GM18858 (cell line): ENCODE measurements around the gene GCN1.
"Not testable (repeated sequence)": the region's sequence is repeated elsewhere in the genome, so short reads cannot be mapped to it uniquely, and the experiment has no call there.

ENCODE experiments used
- ATAC-seq: cut with Tn5 transposase; IDR thresholded peaks from one replicate; pipeline ENCODE4 v1.9.1; 2021; ENCODE audit not compliant: unreplicated experiment

The GCN1 gene, protein sequence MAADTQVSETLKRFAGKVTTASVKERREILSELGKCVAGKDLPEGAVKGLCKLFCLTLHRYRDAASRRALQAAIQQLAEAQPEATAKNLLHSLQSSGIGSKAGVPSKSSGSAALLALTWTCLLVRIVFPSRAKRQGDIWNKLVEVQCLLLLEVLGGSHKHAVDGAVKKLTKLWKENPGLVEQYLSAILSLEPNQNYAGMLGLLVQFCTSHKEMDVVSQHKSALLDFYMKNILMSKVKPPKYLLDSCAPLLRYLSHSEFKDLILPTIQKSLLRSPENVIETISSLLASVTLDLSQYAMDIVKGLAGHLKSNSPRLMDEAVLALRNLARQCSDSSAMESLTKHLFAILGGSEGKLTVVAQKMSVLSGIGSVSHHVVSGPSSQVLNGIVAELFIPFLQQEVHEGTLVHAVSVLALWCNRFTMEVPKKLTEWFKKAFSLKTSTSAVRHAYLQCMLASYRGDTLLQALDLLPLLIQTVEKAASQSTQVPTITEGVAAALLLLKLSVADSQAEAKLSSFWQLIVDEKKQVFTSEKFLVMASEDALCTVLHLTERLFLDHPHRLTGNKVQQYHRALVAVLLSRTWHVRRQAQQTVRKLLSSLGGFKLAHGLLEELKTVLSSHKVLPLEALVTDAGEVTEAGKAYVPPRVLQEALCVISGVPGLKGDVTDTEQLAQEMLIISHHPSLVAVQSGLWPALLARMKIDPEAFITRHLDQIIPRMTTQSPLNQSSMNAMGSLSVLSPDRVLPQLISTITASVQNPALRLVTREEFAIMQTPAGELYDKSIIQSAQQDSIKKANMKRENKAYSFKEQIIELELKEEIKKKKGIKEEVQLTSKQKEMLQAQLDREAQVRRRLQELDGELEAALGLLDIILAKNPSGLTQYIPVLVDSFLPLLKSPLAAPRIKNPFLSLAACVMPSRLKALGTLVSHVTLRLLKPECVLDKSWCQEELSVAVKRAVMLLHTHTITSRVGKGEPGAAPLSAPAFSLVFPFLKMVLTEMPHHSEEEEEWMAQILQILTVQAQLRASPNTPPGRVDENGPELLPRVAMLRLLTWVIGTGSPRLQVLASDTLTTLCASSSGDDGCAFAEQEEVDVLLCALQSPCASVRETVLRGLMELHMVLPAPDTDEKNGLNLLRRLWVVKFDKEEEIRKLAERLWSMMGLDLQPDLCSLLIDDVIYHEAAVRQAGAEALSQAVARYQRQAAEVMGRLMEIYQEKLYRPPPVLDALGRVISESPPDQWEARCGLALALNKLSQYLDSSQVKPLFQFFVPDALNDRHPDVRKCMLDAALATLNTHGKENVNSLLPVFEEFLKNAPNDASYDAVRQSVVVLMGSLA (N-terminal part only)

DNA sequence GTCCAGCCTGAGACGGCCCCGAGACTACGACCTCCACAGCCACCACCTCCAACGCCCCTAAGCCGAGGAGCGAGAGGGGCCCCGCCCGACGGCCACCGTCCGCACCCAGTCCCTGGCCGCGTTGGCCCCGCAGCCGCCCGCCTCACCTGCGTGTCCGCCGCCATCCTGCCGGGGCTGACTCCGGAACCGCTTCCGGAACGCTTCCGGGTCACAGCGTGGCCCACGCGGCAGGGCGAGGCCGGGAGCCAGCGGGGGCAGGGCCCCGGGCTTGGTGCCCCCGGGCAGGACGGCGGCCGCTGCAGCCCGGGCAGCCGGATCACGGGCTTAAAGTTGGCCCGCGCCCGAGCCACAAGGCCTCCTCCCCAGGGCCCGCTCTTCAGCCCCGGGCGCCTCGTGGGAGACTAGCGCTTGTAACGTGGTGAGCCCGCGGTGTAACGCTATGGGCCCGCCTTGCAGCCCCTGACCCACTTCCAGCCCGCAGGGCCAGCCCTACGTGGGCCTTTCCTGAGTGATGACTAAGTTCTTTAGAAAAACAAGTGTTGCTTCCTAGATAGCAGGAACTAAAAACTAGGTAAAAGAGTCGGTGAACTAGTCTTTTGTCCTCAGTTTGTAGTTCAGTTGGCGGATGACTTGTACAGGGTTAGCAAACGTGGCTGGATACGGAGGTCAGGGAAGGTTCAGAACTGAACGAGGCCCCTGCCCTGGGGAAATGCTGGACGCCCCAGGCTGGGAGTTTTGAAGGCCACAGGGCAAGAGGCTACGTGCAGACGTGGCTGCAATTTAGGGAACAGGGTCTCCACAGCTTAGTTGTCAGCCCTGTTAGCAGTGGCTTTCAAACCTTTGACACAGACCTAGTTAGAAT, at the start of gene GCN1:
GCN1 (minus strand) TSS at position 182 of the 862 bp plus-strand sequence; CDS start at position 164, 18 bp downstream.
- ATAC-seq = peak; percentile 64

DNA sequence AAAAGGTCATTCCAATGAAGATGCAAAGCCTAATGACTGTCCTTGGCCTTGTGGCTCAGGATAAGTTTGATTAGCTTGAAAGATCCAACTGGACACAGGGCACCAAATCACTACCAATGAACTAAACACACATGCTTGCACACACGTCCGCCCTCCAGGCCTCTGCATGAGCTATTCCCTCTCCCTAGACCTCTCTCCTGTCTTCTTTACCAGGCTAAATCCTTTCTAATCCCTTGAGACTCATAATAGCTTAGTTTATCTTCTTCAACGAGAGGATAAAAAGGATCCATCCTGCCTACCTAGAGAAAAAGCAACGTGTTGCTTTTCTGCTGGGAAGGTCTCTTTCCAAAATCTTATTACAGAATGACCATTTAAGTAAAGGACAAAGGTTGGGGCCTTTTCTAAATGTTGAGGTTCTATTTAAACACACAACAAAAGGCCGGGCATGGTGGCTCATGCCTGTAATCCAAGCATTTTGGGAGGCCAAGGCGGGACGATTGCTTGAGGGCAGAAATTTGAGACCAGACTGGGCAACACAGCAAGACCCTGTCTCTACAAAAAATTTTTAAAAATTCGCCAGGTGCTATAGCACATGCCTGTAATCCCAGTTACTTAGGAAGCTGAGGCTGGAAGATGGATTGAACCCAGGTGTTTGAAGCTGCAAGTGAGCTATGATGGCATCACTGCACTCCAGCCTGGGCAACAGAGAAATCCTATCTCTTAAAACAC, 48.6 kb upstream of the GCN1 start:
- ATAC-seq = no peak

DNA sequence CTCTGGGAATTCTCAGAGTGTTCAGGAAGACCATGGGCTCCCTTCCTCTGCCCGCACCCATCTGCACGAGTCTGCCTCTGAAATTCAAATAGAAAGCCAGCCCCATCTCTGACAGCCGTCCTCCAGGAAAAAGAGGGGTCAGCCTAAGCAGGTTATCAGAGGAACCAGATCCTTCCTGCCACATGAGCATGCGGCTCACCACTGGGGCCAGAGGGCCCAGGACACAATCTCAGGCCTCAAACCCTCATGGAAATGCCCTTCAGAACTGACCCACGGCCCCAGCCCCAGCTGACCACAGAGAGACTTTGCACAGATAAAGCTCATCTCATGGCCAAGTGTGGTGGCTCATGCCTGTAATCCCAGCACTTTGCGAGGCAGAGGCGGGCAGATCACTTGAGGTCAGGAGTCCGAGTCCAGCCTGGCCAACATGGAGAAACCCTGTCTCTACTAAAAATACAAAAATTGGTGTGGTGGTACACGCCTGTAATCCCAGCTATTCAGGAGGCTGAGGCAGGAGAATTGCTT, 47.8 kb upstream of the GCN1 start:
- ATAC-seq = no peak

DNA sequence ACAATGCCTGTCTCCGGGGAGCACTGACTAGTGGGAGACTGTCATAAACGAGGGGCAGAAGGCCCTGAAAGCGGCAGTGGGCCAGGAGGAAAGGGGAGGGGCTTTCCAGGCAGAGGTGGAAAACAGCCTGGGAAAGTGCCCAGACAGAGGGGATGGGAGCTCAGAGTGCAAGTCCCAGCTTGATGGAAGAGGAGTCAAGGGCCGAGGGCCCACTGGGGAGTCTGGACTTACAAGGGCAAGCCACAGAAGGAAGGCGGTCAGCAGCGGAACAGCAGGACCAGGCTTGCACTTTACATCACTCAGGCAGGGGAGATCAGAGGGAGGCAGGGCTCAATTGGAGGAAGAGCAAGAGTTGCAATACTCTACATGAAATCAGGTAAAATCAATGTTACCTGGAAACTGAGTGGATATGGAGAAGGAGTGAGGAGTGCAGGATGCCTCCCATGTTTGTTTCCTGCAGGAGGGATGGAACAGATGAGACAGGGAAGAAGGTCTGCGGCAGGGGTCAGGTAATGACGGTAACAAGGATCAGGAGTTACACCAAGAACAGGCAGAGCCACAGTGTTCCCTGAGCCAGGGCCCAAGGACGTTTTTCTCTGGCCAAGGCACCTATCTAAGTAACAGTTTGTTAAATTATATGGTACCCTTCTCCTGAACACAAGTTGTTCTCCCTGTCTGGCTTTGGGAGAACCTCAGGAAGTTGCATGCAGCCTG, 47.2 kb upstream of the GCN1 start:
- no peak for ATAC-seq

DNA sequence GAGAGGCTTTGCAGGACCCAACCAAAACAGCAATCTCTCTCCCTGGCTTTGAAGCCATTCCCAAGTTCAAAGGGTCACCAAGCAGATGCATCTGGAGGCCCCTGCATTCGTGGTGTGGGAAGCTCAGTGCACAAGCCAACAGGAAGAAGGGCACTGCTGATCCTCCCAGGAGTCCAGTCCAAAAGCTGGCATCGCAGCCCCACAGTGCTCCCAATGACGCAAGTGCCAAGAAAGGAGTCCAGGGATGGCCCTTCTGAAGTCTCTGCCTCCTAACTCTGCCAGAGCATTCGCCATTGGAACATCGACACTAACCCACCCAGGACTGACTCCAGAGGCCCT, 45.9 kb upstream of the GCN1 start:
- ATAC-seq = no peak

DNA sequence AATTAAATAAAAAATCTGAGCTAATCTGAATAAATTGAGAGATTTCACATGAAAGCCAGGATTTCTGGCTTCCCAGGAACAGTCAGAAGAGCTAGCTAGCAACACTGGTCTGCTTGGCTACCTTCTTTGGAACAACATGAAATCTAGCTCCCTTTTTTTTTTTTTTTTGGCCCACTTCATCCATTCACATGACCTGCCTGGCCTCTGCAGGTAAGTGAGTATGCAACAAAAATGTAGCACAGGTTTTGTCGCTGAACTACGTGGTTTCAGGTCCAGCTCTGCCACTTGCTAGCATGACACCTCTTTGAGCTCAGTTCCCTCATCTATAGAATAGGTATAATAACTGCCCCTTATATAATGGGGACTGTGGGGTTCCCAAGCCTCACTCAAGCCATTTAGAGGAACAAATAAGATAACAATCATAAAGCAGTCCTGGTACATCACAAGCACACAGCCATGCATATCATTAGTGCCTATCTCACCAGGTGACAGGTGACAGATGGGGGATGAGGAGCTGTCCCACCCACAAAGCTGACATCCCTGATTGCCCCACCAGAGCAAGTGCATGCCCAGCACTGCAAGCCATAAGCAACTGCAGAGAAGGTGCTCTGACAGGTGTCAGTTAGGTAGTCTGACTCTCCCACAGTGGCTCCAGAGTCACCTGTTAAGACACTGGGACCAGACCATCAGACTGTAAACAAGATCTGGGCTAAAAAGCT, 45.4 kb upstream of the GCN1 start:
- no peak for ATAC-seq

DNA sequence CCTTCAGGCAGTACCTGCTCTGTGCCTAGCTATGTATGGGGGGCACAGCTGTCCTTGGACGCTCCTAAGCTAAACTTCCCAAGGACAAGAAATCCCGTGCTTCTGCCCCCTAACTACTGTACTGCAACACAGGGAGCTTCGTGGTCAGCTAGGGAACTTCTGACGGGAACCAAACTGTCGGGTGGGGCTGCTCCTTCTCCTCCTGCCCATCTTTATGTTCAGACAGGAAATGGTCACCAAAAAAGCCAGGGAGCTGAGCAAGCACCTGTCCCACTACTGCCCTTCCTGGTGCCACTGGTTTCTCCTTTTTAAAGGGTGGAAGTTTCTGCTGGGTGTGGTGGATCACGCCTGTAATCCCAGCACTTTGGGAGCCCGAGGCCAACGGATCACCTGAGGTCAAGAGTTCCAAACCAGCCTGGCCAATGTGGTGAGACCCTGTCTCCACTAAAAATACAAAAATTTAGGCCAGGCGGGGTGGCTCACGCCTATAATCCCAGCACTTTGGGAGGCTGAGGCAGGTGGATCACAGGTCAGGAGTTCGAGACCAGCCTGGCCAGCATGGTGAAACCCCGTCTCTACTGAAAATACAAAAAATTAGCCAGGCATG, 44.4 kb upstream of the GCN1 start:
- no peak for ATAC-seq

DNA sequence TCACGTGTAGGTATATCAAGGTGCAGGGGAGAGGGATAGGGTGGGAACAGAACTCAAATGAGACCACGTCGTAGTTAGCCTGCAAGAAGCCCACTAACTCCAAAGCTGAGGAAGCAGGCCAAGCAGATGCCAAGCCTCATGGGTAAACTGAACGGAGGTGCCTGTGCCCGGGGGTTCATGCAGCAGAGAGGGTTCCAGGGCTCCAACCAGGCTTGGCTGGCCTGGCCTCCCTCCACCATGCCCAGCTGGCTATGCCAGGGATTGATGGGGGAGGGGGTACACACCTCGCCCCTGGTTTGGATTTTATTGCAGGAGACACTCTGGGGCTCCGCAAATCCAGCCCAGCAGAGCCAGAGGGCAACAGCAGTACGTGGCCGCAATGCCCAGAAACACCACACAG, 43.7 kb upstream of the GCN1 start:
- ATAC-seq = no peak

DNA sequence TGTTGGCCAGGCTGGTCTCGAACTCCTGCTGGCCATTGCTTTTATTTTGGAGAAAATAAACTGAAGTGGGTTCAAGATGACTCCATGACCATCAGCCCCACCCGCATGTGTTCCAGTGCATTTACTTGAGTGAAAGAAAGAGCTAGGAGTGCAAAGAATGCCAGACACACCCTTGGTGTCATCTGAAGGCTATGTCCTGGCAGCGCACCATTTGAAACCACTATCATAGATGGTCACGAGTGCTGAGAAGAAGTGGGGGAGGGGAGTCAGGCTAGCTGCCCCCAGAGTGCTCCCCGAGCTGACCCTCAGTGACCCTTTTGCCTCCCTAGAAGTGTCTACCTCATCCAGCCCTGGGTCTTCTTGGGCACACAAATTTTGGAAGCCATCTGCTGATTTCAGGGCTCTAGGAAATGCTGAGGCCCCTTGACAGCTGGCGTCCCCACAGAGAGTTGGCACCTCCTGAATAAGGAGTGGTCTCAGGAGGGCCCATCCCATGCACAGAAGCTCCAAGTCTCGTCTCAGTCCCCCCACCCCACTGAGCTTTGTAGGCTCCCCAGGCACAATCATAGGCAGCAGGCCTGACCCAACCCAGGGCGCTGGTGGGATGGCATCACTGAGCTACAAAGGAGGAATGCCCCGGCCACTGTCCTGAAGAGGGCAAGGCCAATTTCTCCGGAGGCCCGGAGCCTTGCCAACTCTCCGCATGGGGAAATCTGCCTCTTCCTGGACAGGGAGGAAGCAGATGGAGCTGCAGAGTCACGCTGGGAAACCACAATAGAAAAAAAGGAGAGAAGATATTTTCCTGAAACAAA, 43.1 kb upstream of the GCN1 start:
- no peak for ATAC-seq

DNA sequence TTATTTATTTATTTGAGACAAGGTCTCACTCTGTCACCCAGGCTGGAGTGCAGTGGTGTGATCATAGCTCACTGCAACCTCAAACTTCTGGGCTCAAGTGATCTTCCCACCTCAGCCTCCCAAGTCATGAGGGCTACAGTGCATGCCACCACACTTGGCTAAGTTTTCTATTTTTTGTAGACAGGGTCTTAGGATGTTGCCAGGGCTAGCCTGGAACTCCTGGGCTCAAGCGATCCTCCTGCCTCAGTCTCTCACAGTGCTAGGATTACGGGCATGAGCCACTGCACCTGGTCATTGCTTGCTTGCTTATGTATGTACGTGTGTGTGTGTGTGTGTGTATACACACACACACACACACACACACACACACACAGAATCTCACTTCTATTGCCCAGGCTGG, 42.3 kb upstream of the GCN1 start:
- ATAC-seq = not testable (repeated sequence)

DNA sequence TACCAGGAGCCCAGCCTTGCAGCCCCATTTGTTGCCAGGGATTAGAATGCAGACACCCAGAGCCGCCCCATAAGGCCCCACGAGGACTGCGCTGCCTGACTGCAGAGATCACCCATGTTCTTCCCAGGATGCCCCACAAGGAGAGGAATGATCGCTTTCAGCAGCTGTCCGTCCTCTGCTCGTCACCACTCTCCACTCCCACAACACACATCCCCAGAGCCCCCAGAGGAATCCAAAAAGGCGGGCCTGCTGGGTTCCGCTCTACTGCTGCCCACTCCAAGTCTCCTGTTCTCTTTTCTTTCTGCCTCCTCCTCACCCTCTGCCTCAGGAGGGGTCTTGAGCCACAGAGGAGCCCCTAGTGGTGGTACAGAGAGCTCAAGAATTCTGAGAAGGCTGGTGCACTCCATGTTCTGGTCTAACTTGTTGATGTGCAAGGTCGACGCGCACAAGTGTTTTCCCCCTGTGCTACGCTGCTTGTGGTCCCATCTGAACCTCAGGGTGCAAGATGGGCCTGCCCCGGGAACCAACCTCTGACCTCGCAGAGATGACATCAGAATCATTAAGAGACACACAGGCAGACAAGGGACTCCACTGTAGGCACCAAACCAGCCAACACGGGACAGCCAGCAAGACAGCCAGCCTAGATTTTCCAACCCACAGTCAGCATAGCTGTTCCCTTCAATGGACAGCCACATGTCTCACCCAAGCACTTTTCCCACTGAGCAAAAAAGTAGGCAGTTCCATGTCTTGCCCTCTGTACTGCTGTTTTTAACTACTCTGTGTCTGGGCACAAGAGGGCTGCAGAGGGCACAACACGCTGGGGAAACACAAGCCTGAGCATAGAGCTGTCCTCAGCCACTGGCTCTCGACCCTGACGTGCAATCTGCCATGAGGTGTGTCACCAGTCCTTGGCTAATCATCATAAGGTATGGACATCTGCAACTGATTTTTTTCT, 41.1 kb upstream of the GCN1 start:
- no peak for ATAC-seq

DNA sequence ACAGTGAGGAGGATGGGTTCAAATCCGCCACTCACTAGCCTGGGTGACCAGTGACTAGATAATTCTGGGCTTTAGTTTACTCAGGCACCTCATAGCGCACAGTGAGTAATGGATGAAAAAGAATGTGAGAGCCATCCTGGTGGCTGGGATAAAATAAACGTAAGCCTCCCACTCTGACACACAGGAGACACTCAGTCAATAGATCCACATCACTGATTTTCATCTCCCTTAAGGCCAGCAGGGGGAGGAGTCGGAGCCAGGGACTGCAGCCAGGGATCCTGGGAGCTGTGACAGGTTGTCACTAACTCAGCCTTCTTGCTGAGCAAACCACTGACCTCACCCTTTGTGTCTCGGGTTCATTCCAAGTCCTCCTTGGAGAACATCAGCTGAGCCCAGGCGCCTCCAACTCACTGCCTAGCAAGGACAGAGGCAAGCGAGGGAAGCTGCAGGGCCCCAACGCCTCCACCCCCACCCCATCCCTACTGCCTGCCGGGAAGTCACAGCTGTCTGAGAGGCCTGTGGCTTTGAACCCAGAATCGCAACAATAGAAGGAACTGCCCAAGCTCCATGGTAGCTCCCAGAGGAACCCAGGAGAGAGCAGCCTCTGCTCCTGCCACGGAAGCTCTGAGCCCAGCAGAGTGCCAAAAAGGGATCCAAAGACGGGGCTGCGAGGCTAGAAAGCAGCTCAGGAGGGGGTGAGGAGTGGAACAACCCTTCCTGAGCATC, 40.3 kb upstream of the GCN1 start:
- ATAC-seq = no peak

DNA sequence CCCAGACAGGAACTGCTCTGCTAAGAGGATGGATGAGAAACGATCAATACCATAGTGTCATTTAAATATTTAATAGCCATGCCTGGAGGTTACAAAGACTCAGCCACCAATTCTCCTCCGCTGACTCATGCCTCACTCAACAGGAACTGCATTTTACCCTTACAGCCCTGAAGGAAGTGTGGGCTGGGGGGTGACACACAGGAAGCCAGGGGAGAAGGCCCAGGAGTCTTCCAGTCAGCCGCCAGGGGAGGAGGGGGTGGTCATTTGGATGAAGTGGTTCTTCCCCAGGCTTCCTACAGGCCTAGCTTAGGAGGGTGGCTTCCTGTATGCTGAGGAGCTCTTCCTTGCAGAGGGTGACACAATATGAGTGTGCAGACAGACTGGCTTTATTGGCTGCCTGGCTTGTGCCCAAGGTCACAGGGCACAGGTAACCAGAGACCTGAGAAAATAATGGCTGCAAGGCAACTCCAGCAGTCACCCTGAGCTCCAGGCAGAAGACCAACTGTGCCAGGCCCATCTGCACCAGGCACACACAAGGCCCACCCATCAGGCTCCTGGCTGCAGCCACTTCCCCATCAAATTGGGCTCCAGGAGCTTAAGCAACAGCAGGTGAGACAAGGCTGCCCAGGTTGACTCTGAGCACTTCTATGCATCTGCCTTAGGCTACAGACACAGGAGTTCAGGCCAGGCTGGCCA, 36.9 kb upstream of the GCN1 start:
- ATAC-seq = no peak

DNA sequence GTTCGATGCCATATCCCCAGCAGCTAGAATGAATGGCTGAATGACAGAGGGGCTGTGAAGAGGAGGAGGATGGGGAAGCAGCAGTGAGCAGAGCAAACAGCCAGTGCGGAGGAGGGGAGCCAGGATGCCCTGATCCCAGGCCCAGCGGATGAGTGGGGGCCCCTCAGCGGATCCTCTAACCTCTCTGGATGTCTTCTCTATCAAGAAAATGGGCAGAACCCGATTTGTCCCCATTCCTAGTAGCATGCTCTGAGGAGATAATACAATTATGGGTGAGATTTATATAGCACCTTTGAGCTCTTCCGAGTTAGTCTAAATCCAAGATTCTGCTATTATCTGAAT, 36.4 kb upstream of the GCN1 start:
- ATAC-seq = no peak
